ENCODE data around the gene TOMM22.

GRCh38 chr22:38710351-38710750, 28.6 kb downstream of the TOMM22 start:
- TF ChIP-seq POLR2A (IDR thresholded peaks at IDR 0.05; ENCODE audit: low read depth, low read length) (no peak), POLR2AphosphoS5 (IDR thresholded peaks at IDR 0.05; ENCODE audit: insufficient read depth, low read depth, low read length) (no peak), EZH2 (IDR thresholded peaks at IDR 0.05; ENCODE audit: borderline replicate concordance, low read depth, low read length, severe bottlenecking) (no peak)

All from endothelial cell of umbilical vein (primary cell).